Measurements from ENCODE around the gene ZNF648. TPM values are rescaled to one million over a fixed set of nuclear protein-coding genes. Genes with fewer than 3 reads are reported as not detected.
"Not testable (repeated sequence)": the region's sequence is repeated elsewhere in the genome, so short reads cannot be mapped to it uniquely, and the experiment has no call there.

ZNF648 gene
- total RNA-seq, 2 experiments from 2014 or later, result not detected

DNA sequence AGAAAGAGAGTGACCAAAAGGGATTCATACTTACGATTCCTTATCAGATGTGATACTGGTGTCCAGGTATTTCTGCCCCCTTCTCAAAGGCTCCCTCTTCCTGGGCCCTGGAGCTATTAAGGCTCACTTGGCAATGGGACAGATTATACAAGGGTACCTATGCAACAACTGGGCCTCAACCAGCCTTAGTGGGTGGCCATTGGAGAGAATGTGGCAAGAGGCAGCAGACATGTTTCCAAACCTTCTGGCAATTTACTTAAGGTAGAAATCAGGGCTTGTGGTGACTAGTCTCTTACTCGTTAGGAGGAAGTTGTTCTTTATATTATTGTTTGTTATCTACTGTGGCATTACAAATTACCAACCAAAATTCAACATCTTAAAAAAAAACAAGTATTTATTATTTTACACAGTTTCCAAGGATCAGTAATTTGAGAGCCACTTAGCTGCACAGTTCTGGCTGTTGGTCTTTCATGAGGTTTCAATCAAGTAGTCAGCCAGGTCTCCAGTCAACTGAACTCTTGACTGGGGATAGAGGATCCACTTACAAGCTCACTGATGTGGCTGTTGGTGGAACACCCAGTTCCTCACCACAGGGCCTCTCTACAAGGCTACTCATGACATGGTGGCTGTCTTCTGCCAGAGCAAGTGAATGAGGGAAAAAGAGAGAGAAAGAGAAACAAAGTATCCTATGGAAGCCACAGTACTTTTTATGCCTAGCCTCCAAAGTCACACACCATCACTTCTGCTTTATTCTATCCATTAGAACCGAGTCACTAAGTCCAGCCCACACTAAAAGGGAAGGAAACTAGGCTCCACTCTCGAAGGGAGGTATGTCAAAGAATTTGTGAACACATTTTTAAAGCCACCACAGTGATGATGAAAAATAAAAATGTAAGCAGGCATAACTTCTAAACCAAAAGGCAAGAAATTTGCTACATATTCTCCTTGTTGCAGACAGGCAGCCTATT, 10.7 kb downstream of the ZNF648 start:
- intact Hi-C loops (cut with micrococcal nuclease), result no loop called here
- Mint-ChIP-seq H3K27ac (no peak overlapping the region), H3K27me3 (no peaks in the 10 kb centered on the region), H3K36me3 (no peaks in the 10 kb centered on the region), H3K4me1 (ENCODE audit: low read depth) (peaks cover 6% of the 10 kb centered on the region), H3K9me3 (peaks cover 5% of the 10 kb centered on the region), H3K4me3 (no peak overlapping the region)
- DNase-seq, result no peak
- CTCF ChIA-PET, result interaction anchor here (1.0 kb wide), 1 partner anchor 34 kb away, joined by 3 read pairs; no protein-coding TSS in a partner anchor
- POLR2A ChIA-PET, result no interaction called here

DNA sequence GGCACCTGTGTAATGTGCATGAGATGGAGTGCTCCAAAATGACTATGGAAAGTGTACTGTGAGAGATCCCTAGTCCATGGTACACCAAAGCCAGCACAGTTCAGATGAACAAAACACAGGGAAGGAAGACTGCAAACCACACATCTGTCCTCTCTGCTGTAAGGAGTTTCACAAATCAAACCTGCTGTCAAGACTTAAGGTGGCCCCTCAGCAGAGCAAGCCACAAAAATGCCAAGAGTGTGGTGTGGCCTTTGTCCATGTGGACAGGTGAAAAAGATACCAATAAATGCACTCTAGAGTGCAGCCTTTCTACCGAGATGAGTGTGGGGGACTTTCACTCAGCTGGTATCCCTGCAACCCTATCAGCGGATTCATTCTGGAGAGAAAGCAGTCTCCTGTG, 12.9 kb downstream of the ZNF648 start:
- no peak overlapping the region for H3K27ac Mint-ChIP-seq
- H3K4me3 Mint-ChIP-seq, result no peak overlapping the region
- H3K4me1 Mint-ChIP-seq (ENCODE audit: low read depth), result peaks cover 6% of the 10 kb centered on the region
- POLR2A ChIA-PET, result no interaction called here
- H3K36me3 Mint-ChIP-seq, result peaks cover 3% of the 10 kb centered on the region
- CTCF ChIA-PET, result interaction anchor here (1.1 kb wide), 1 partner anchor 112 kb away, joined by 3 read pairs; no protein-coding TSS in a partner anchor
- intact Hi-C loops (cut with micrococcal nuclease), result no loop called here
- no peaks in the 10 kb centered on the region for H3K27me3 Mint-ChIP-seq
- no peak for DNase-seq
- H3K9me3 Mint-ChIP-seq, result peaks cover 14% of the 10 kb centered on the region

DNA sequence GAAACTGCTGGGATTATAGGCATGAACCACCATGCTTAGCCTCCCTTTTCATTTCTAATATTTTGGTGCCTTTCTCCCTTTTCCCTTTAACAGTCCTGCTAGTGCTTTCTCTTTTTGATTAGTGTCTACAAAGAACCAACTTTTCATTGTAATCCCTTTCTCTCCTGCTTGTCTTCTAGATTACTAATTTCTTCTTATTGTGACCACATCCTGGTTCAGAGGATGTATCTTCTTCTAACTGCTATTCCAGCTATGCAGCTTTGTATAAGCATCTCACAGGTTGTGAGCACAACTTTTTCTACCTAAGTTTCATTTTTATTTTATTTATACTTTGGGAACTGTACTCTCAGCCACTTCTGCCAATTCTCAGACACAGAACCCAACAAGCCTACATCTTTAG, 14.7 kb downstream of the ZNF648 start:
- Mint-ChIP-seq H3K9me3 (peaks cover 14% of the 10 kb centered on the region), H3K27ac (peak overlapping the region; percentile 51), H3K4me1 (ENCODE audit: low read depth) (peaks cover 6% of the 10 kb centered on the region), H3K4me3 (no peak overlapping the region), H3K27me3 (no peaks in the 10 kb centered on the region), H3K36me3 (peaks cover 3% of the 10 kb centered on the region)
- no peak for DNase-seq
- intact Hi-C loops (cut with micrococcal nuclease), result no loop called here
- POLR2A ChIA-PET, result no interaction called here
- CTCF ChIA-PET, result no interaction called here

DNA sequence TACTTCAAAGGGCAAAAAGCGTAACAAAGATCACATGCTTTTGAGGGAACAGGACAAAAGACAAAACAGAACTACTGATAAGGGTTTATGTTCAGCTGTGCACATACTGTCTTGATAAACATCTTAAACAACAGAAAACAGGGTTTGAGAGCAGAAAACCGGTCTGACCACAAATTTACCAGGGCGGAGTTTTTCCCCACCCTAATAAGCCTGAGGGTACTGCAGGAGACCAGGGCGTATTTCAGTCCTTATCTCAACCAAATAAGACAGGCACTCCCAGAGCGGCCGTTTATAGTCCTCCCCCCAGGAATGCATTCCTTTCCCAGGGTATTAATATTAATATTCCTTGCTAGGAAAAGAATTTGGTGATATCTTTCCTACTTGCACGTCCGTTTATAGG, 16.0 kb downstream of the ZNF648 start:
- peaks cover 14% of the 10 kb centered on the region for H3K9me3 Mint-ChIP-seq
- DNase-seq; POLR2A ChIA-PET; intact Hi-C loops (cut with micrococcal nuclease); H3K4me1 Mint-ChIP-seq (ENCODE audit: low read depth); H3K27ac Mint-ChIP-seq; H3K4me3 Mint-ChIP-seq; H3K27me3 Mint-ChIP-seq; H3K36me3 Mint-ChIP-seq: not testable (repeated sequence)
- CTCF ChIA-PET, result interaction anchor here (1.3 kb wide), 1 partner anchor 9 kb away, joined by 6 read pairs; no protein-coding TSS in a partner anchor

DNA sequence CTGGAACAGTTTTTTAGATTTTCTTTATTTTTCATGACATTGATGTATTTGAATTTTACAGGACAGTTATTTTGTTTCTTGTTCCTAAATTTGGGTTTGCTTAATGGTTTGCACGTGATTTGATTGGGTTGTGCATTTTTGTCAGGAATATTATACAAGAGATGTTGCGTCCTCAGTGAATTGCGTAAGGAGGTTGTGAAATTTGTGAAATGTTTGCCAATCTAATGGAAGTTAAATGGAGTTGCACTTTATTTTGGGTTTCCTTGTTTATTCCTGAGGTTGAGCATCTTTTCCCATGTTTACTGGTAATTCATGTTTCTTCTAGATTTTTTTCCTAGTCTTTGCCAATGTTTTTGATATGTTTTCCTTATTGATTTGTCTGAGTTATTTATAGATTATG, 19.9 kb downstream of the ZNF648 start:
- peaks cover 23% of the 10 kb centered on the region for H3K9me3 Mint-ChIP-seq
- no peak overlapping the region for H3K4me3 Mint-ChIP-seq

DNA sequence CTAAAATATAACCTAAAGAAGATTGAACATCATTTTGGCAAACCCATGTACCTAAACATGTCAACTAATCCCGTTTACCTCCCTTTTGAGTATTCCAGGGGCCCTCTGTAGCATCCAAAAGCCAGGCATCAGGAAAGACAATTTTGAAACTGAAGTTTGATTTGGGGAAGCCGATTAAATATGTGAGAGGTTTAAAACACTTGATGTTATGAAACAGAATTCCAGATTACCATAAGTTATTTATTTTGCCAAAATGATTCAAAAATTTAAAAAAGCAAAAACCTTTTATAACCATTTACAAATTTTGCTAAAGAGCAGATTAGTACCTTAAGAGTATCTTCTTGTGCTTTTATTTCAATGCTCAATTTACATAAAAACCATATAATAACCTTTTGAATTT, 23.3 kb downstream of the ZNF648 start:
- Mint-ChIP-seq H3K36me3 (no peaks in the 10 kb centered on the region), H3K27me3 (no peaks in the 10 kb centered on the region), H3K9me3 (peaks cover 11% of the 10 kb centered on the region), H3K4me3 (no peak overlapping the region), H3K27ac (no peak overlapping the region), H3K4me1 (ENCODE audit: low read depth) (no peaks in the 10 kb centered on the region)
- ChIA-PET CTCF (no interaction called here), POLR2A (no interaction called here)
- no peak for DNase-seq
- intact Hi-C loops (cut with micrococcal nuclease), result no loop called here

More for the DNA sequence above, 19.9 kb downstream of the ZNF648 start:
- intact Hi-C loops (cut with micrococcal nuclease), result no loop called here
- Mint-ChIP-seq H3K27me3 (no peaks in the 10 kb centered on the region), H3K36me3 (peaks cover 3% of the 10 kb centered on the region), H3K4me1 (ENCODE audit: low read depth) (peaks cover 1% of the 10 kb centered on the region), H3K27ac (no peak overlapping the region)
- ChIA-PET POLR2A (no interaction called here), CTCF (no interaction called here)
- DNase-seq, result no peak

DNA sequence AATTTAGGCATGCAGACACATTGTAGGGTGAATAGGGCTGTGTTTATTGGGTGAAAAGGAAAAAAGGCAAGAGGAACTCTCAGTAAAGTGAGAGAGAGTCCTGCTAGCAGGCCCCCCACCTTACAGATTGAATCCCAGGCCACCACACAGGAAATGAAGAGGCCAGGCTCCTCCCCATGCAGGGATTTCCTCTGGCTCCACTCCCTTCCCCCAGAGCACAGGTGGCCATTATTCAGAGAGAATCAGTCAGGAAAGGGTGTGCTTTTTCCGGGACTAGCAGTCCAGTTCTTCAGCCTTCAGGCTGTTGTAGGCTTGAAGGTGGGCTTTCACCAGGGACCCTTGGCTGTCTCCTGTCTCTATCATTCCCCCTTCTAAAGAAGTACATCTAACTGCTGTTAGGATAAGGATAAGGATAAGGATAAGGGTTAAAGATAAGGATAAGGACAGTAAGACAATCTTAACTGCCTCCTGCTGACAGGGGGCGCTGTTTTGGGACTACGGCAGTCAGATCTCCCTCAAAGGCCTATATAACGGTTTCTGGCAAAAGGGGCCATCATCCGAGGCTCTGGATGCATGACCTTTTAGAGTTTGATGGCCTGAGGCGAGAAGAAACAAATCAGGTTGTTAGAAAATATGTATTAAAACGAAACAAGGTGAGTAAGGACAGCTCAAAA, 26.3 kb downstream of the ZNF648 start:
- Mint-ChIP-seq H3K27me3 (no peaks in the 10 kb centered on the region), H3K27ac (no peak overlapping the region), H3K4me1 (ENCODE audit: low read depth) (peaks cover 2% of the 10 kb centered on the region), H3K36me3 (no peaks in the 10 kb centered on the region), H3K9me3 (peaks cover 11% of the 10 kb centered on the region), H3K4me3 (no peak overlapping the region)
- peak; percentile 26 for DNase-seq
- ChIA-PET POLR2A (no interaction called here), CTCF (interaction anchor here (2.2 kb wide), 1 partner anchor 19 kb away, joined by 7 read pairs; no protein-coding TSS in a partner anchor)
- intact Hi-C loops (cut with micrococcal nuclease), result no loop called here

DNA sequence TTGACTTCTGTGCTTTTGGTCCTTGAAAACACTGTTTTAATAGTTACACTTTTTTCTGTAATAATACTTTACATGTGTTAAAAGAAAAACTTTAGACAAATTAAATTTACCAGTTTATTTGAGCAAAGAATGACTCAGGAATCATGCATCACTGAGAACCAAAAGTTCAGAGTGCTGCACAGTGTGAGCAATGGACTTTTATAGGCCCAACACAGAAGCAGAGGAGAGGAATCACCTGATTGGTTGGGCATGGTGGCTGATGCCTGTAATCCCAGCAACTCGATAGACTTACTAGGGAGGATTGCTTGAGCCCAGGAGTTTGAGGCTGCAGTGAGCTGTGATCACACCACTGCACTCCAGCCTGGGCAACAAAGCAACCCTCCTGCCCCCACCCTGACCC, 29.3 kb downstream of the ZNF648 start:
- POLR2A ChIA-PET, result no interaction called here
- Mint-ChIP-seq H3K36me3 (peaks cover 5% of the 10 kb centered on the region), H3K27me3 (no peaks in the 10 kb centered on the region), H3K9me3 (no peaks in the 10 kb centered on the region), H3K4me3 (no peak overlapping the region), H3K4me1 (ENCODE audit: low read depth) (peaks cover 13% of the 10 kb centered on the region), H3K27ac (no peak overlapping the region)
- CTCF ChIA-PET, result interaction anchor here (0.6 to 1.3 kb wide), 2 partner anchors 21 to 33 kb away, joined by 4 to 5 read pairs; no protein-coding TSS in a partner anchor
- intact Hi-C loops (cut with micrococcal nuclease), result loop anchor here (5.0 kb wide), 1 partner anchor 555 kb away; the partner anchor contains the start of gene RNASEL
- DNase-seq, result no peak

DNA sequence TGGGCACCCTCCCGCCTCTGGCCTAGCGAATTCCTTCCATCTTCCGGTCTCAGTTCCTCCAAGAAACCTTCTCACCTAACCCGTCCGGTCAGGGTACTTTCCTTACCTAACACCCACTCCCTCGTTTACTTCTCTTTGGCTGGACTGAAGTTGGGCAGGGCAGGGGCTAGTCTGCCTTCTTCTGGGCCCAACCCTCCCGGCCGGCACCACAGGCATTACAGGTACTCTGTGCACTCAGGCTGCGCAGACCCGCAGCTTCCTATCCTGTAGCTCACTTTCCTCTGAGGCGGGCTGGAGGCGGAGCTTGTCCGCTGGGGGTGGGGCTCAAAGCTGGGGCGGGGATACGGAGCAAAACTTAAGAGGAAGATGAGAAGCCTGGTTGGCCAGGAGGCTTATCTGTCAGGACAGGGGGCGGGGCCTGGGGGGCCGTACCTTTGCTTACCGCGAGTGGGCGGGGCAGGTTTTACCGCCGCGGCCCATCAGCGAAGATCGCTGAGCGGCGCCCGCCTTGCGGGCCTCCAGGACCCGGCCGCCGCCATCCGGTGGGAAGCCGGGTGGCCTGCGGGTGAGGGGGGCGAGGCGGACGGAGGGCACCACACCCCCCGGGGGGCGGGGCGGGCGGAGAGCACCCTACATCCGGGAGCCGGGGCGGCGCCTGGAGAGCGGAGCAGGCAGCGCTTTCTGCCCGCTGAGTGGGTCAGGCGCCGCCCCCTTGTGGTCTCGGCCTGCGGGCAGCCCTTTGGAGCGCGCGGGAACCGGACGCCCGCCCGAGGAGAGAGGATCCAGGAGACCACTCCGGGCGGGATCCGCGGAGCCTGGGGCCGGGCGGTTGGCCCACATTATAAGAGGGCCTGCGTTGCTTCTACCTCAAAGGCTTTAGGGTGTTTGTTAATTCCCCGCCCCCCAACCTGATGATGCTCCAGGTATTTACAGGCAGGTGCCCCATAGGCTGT, 31.9 kb downstream of the ZNF648 start:
- H3K36me3 Mint-ChIP-seq, result peaks cover 5% of the 10 kb centered on the region
- H3K27ac Mint-ChIP-seq, result peak overlapping the region; percentile 92
- H3K4me1 Mint-ChIP-seq (ENCODE audit: low read depth), result peaks cover 13% of the 10 kb centered on the region
- H3K9me3 Mint-ChIP-seq, result no peaks in the 10 kb centered on the region
- peak; percentile 99 for DNase-seq
- no peaks in the 10 kb centered on the region for H3K27me3 Mint-ChIP-seq
- H3K4me3 Mint-ChIP-seq, result peak overlapping the region; percentile 88
- POLR2A ChIA-PET, result no interaction called here
- intact Hi-C loops (cut with micrococcal nuclease), result loop anchor here (1.0 to 10.0 kb wide), 8 partner anchors 25 to 1625 kb away; partner anchors contain the start of genes APOBEC4, DHX9, GLUL and RNASEL
- CTCF ChIA-PET, result interaction anchor here (1.5 to 3.9 kb wide), 2 partner anchors 25 to 51 kb away, joined by 6 to 13 read pairs; no protein-coding TSS in a partner anchor

DNA sequence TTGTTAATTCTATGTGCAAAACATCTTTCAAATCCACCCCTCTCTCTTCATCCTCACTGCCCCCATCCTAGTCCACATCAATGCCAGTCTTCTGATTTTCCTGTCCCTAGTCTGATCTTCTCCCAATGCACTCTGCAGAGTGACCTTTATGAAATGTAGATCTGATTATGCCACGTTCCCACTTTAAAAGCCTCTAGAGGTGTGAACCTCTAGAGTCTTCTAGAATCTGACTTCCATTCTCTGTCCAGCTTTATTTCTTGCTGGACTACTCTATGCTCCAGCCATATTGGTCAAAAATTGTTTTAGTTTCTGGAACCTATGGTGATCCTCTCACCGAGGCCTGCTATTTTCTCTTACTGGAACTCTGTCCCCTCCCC, 32.5 kb downstream of the ZNF648 start:
- ChIA-PET POLR2A (no interaction called here), CTCF (interaction anchor here (1.5 to 3.9 kb wide), 2 partner anchors 25 to 52 kb away, joined by 6 to 13 read pairs; no protein-coding TSS in a partner anchor)
- no peaks in the 10 kb centered on the region for H3K9me3 Mint-ChIP-seq
- H3K4me1 Mint-ChIP-seq (ENCODE audit: low read depth), result peaks cover 13% of the 10 kb centered on the region
- intact Hi-C loops (cut with micrococcal nuclease), result loop anchor here (1.0 to 10.0 kb wide), 6 partner anchors 26 to 1626 kb away; partner anchors contain the start of genes APOBEC4, DHX9 and SMG7
- no peaks in the 10 kb centered on the region for H3K27me3 Mint-ChIP-seq
- H3K36me3 Mint-ChIP-seq, result peaks cover 5% of the 10 kb centered on the region
- H3K4me3 Mint-ChIP-seq, result peak overlapping the region; percentile 88
- H3K27ac Mint-ChIP-seq, result peak overlapping the region; percentile 92
- DNase-seq, result no peak

DNA sequence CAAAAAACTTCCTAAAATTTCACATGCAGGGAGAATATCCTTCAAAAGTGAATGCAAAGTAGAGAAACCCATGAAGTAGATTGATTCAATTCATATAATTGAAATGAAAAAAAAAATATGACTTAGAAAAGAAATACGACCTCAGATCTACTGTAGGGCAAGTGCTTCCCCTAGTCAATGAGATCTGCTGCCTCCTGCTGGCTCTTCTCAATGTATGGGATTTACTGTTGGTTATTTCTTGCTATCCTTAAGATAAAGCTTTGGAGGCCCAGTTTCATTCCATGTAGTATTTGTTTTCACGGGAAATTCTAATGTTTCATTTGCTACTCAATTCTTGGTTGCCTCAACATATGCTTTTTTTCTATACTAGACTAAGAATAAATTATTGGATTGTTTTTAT, 46.2 kb downstream of the ZNF648 start:
- H3K36me3 Mint-ChIP-seq, result no peaks in the 10 kb centered on the region
- no peaks in the 10 kb centered on the region for H3K4me1 Mint-ChIP-seq (ENCODE audit: low read depth)
- ChIA-PET CTCF (interaction anchor here (0.7 kb wide), 1 partner anchor 537 kb away, joined by 5 read pairs; no protein-coding TSS in a partner anchor), POLR2A (no interaction called here)
- H3K9me3 Mint-ChIP-seq, result peaks cover 8% of the 10 kb centered on the region
- no peak for DNase-seq
- no peak overlapping the region for H3K27ac Mint-ChIP-seq
- peaks cover 8% of the 10 kb centered on the region for H3K27me3 Mint-ChIP-seq
- intact Hi-C loops (cut with micrococcal nuclease), result no loop called here
- H3K4me3 Mint-ChIP-seq, result no peak overlapping the region
